ENCODE measurements around the gene MIX23. TPM values are rescaled to one million over a fixed set of nuclear protein-coding genes. Genes with fewer than 3 reads are reported as not detected.
A peak's percentile ranks its signal among the peaks of the same experiment; 100 is the strongest.

MIX23 gene
- polyA plus RNA-seq, 2 donors = 32.9 to 41.9 TPM

GRCh38 chr3:122395582-122395981, 12.6 kb upstream of the MIX23 start:
- Histone ChIP-seq H3K4me1 (ENCODE audit: control insufficient read depth in 2 of 2, insufficient read depth in 2 of 2, low read length in 1 of 2) (no peaks in the 10 kb centered on the region), H3K36me3 (ENCODE audit: control insufficient read depth in 2 of 2, insufficient read depth in 2 of 2, low read length in 1 of 2) (peaks cover 0 to 2% of the 10 kb centered on the region in 2 donors), H3K4me3 (ENCODE audit: low read depth in 1 of 2, low read length in 2 of 2) (no peak overlapping the region), H3K27ac (ENCODE audit: low read depth in 2 of 2, low read length in 1 of 2) (no peak overlapping the region), H3K27me3 (ENCODE audit: control insufficient read depth in 1 of 2, insufficient read depth in 2 of 2, low read length in 2 of 2) (no peaks in the 10 kb centered on the region), H3K9me3 (ENCODE audit: control insufficient read depth in 2 of 2, insufficient read depth in 1 of 2, low read depth in 1 of 2, low read length in 1 of 2) (no peaks in the 10 kb centered on the region)
- WGBS, 2 donors = 63% methylated on average over 3 of the region's 3 CpGs

- Histone ChIP-seq H3K9me3 (ENCODE audit: control insufficient read depth in 2 of 2, insufficient read depth in 1 of 2, low read depth in 1 of 2, low read length in 1 of 2) (no peaks in the 10 kb centered on the region), H3K36me3 (ENCODE audit: control insufficient read depth in 2 of 2, insufficient read depth in 2 of 2, low read length in 1 of 2) (peaks cover 0 to 2% of the 10 kb centered on the region in 2 donors), H3K27me3 (ENCODE audit: control insufficient read depth in 1 of 2, insufficient read depth in 2 of 2, low read length in 2 of 2) (no peaks in the 10 kb centered on the region), H3K27ac (ENCODE audit: low read depth in 2 of 2, low read length in 1 of 2) (no peak overlapping the region), H3K4me1 (ENCODE audit: control insufficient read depth in 2 of 2, insufficient read depth in 2 of 2, low read length in 1 of 2) (no peaks in the 10 kb centered on the region), H3K4me3 (ENCODE audit: low read depth in 1 of 2, low read length in 2 of 2) (no peak overlapping the region)
- WGBS, 2 donors = 53 to 66% methylated on average over 1 of the region's 1 CpG
These were observed 11.1 kb upstream of the MIX23 start for GRCh38 chr3:122394173-122394572.

- H3K9me3 ChIP-seq (ENCODE audit: control insufficient read depth in 2 of 2, insufficient read depth in 1 of 2, low read depth in 1 of 2, low read length in 1 of 2) = no peaks in the 10 kb centered on the region
- 32 to 36% methylated on average over 2 of the region's 2 CpGs for WGBS, 2 donors
- peaks cover 0 to 2% of the 10 kb centered on the region in 2 donors for H3K36me3 ChIP-seq (ENCODE audit: control insufficient read depth in 2 of 2, insufficient read depth in 2 of 2, low read length in 1 of 2)
- H3K4me1 ChIP-seq (ENCODE audit: control insufficient read depth in 2 of 2, insufficient read depth in 2 of 2, low read length in 1 of 2) = no peaks in the 10 kb centered on the region
- H3K27ac ChIP-seq (ENCODE audit: low read depth in 2 of 2, low read length in 1 of 2) = no peak overlapping the region
- H3K27me3 ChIP-seq (ENCODE audit: control insufficient read depth in 1 of 2, insufficient read depth in 2 of 2, low read length in 2 of 2) = no peaks in the 10 kb centered on the region
- H3K4me3 ChIP-seq (ENCODE audit: low read depth in 1 of 2, low read length in 2 of 2) = no peak overlapping the region
These were observed 10.1 kb upstream of the MIX23 start for GRCh38 chr3:122392868-122393844.

GRCh38 chr3:122391681-122392446, 8.8 kb upstream of the MIX23 start:
- Histone ChIP-seq H3K4me1 (ENCODE audit: control insufficient read depth in 2 of 2, insufficient read depth in 2 of 2, low read length in 1 of 2) (no peaks in the 10 kb centered on the region), H3K27me3 (ENCODE audit: control insufficient read depth in 1 of 2, insufficient read depth in 2 of 2, low read length in 2 of 2) (no peaks in the 10 kb centered on the region), H3K9me3 (ENCODE audit: control insufficient read depth in 2 of 2, insufficient read depth in 1 of 2, low read depth in 1 of 2, low read length in 1 of 2) (no peaks in the 10 kb centered on the region), H3K4me3 (ENCODE audit: low read depth in 1 of 2, low read length in 2 of 2) (no peak overlapping the region), H3K27ac (ENCODE audit: low read depth in 2 of 2, low read length in 1 of 2) (no peak overlapping the region), H3K36me3 (ENCODE audit: control insufficient read depth in 2 of 2, insufficient read depth in 2 of 2, low read length in 1 of 2) (peaks cover 0 to 2% of the 10 kb centered on the region in 2 donors)
- WGBS, 2 donors = 56 to 84% methylated on average over 2 of the region's 2 CpGs

- no peaks in the 10 kb centered on the region for H3K4me1 ChIP-seq (ENCODE audit: control insufficient read depth in 2 of 2, insufficient read depth in 2 of 2, low read length in 1 of 2)
- H3K9me3 ChIP-seq (ENCODE audit: control insufficient read depth in 2 of 2, insufficient read depth in 1 of 2, low read depth in 1 of 2, low read length in 1 of 2) = no peaks in the 10 kb centered on the region
- no peaks in the 10 kb centered on the region for H3K27me3 ChIP-seq (ENCODE audit: control insufficient read depth in 1 of 2, insufficient read depth in 2 of 2, low read length in 2 of 2)
- H3K27ac ChIP-seq (ENCODE audit: low read depth in 2 of 2, low read length in 1 of 2) = no peak overlapping the region
- WGBS, 2 donors = 60 to 64% methylated on average over 4 of the region's 4 CpGs
- no peak overlapping the region for H3K4me3 ChIP-seq (ENCODE audit: low read depth in 1 of 2, low read length in 2 of 2)
- H3K36me3 ChIP-seq (ENCODE audit: control insufficient read depth in 2 of 2, insufficient read depth in 2 of 2, low read length in 1 of 2) = peaks cover 0 to 2% of the 10 kb centered on the region in 2 donors
These were observed 7.6 kb upstream of the MIX23 start for GRCh38 chr3:122390665-122391064.

GRCh38 chr3:122389892-122390291, 6.9 kb upstream of the MIX23 start:
- no peaks in the 10 kb centered on the region for H3K9me3 ChIP-seq (ENCODE audit: control insufficient read depth in 2 of 2, insufficient read depth in 1 of 2, low read depth in 1 of 2, low read length in 1 of 2)
- H3K4me3 ChIP-seq (ENCODE audit: low read depth in 1 of 2, low read length in 2 of 2) = no peak overlapping the region
- H3K27ac ChIP-seq (ENCODE audit: low read depth in 2 of 2, low read length in 1 of 2) = no peak overlapping the region
- H3K4me1 ChIP-seq (ENCODE audit: control insufficient read depth in 2 of 2, insufficient read depth in 2 of 2, low read length in 1 of 2) = no peaks in the 10 kb centered on the region
- H3K27me3 ChIP-seq (ENCODE audit: control insufficient read depth in 1 of 2, insufficient read depth in 2 of 2, low read length in 2 of 2) = no peaks in the 10 kb centered on the region
- 84 to 86% methylated on average over 4 of the region's 4 CpGs for WGBS, 2 donors
- H3K36me3 ChIP-seq (ENCODE audit: control insufficient read depth in 2 of 2, insufficient read depth in 2 of 2, low read length in 1 of 2) = peaks cover 0 to 2% of the 10 kb centered on the region in 2 donors

- H3K4me1 ChIP-seq (ENCODE audit: control insufficient read depth in 2 of 2, insufficient read depth in 2 of 2, low read length in 1 of 2) = no peaks in the 10 kb centered on the region
- no peaks in the 10 kb centered on the region for H3K27me3 ChIP-seq (ENCODE audit: control insufficient read depth in 1 of 2, insufficient read depth in 2 of 2, low read length in 2 of 2)
- H3K27ac ChIP-seq (ENCODE audit: low read depth in 2 of 2, low read length in 1 of 2) = no peak overlapping the region
- peaks cover 0 to 2% of the 10 kb centered on the region in 2 donors for H3K36me3 ChIP-seq (ENCODE audit: control insufficient read depth in 2 of 2, insufficient read depth in 2 of 2, low read length in 1 of 2)
- H3K4me3 ChIP-seq (ENCODE audit: low read depth in 1 of 2, low read length in 2 of 2) = no peak overlapping the region
- H3K9me3 ChIP-seq (ENCODE audit: control insufficient read depth in 2 of 2, insufficient read depth in 1 of 2, low read depth in 1 of 2, low read length in 1 of 2) = no peaks in the 10 kb centered on the region
These were observed 6.2 kb upstream of the MIX23 start for GRCh38 chr3:122389197-122389596.

- H3K4me3 ChIP-seq (ENCODE audit: low read depth in 1 of 2, low read length in 2 of 2) = no peak overlapping the region
- no peaks in the 10 kb centered on the region for H3K4me1 ChIP-seq (ENCODE audit: control insufficient read depth in 2 of 2, insufficient read depth in 2 of 2, low read length in 1 of 2)
- 86 to 87% methylated on average over 3 of the region's 3 CpGs for WGBS, 2 donors
- H3K36me3 ChIP-seq (ENCODE audit: control insufficient read depth in 2 of 2, insufficient read depth in 2 of 2, low read length in 1 of 2) = peaks cover 0 to 2% of the 10 kb centered on the region in 2 donors
- H3K9me3 ChIP-seq (ENCODE audit: control insufficient read depth in 2 of 2, insufficient read depth in 1 of 2, low read depth in 1 of 2, low read length in 1 of 2) = no peaks in the 10 kb centered on the region
- no peak overlapping the region for H3K27ac ChIP-seq (ENCODE audit: low read depth in 2 of 2, low read length in 1 of 2)
- H3K27me3 ChIP-seq (ENCODE audit: control insufficient read depth in 1 of 2, insufficient read depth in 2 of 2, low read length in 2 of 2) = no peaks in the 10 kb centered on the region
These were observed 4.7 kb upstream of the MIX23 start for GRCh38 chr3:122387709-122388108.

- Histone ChIP-seq H3K27ac (ENCODE audit: low read depth in 2 of 2, low read length in 1 of 2) (peak within 1 kb of the TSS; percentile 90 to 97), H3K4me1 (ENCODE audit: control insufficient read depth in 2 of 2, insufficient read depth in 2 of 2, low read length in 1 of 2) (no peaks in the 10 kb centered on the region), H3K36me3 (ENCODE audit: control insufficient read depth in 2 of 2, insufficient read depth in 2 of 2, low read length in 1 of 2) (no peaks in the 10 kb centered on the region), H3K4me3 (ENCODE audit: low read depth in 1 of 2, low read length in 2 of 2) (peak within 1 kb of the TSS; percentile 79 to 96), H3K9me3 (ENCODE audit: control insufficient read depth in 2 of 2, insufficient read depth in 1 of 2, low read depth in 1 of 2, low read length in 1 of 2) (no peaks in the 10 kb centered on the region), H3K27me3 (ENCODE audit: control insufficient read depth in 1 of 2, insufficient read depth in 2 of 2, low read length in 2 of 2) (no peaks in the 10 kb centered on the region)
- 0 to 1% methylated on average over 52 of the region's 52 CpGs for WGBS, 2 donors
These were observed 1.0 kb upstream of the MIX23 start, which contains the start of gene FAM162A for GRCh38 chr3:122383771-122384697. Gene FAM162A (plus strand): TSS chr3:122384182. CDS start chr3:122384266, 84 bp downstream.

All from esophagus (tissue), 2 donors.